Panc1 (cell line): ENCODE data around the gene STRN3. TPM values are rescaled to one million over a fixed set of nuclear protein-coding genes. Genes with fewer than 3 reads are reported as not detected.

Experiments
- ATAC-seq: fragments of 200-7000 bp; cut with Tn5 transposase; 2 replicates; pipeline ENCODE4 v1.9.1; 2020; ENCODE audit warnings: mild to moderate bottlenecking, moderate library complexity
- BruUV-seq: library from RNA; stranded (reverse); fragments of 400-500 nt; replicated peaks from 2 replicates; lab custom pipeline; 2021; lab: Mats Ljungman, UMichigan
- CTCF ChIA-PET: fragments of 300-600 bp; sonication (Branson Sonifier 250); formaldehyde crosslinking; loops from one replicate; lab custom pipeline; 2022; ENCODE audit warnings: antibody characterized with exemption; lab: Charles Lee
- POLR2A ChIA-PET: fragments of 300-600 bp; sonication (Branson Sonifier 250); formaldehyde crosslinking; loops from one replicate; lab custom pipeline; 2022; ENCODE audit warnings: antibody characterized with exemption; lab: Charles Lee
- DNase-seq: peaks from one replicate; pipeline ENCODE4 v3.0.0-alpha.2; 2010; ENCODE audit warnings: low read depth, low spot score
- H3K27ac ChIP-seq: 2 replicates; pipeline ENCODE4 v1.5.1; 2011; ENCODE audit warnings: mild to moderate bottlenecking, low read length, inconsistent platforms
- H3K27me3 ChIP-seq: fragments of 200-500 bp; sonication (Bioruptor generic); 2 replicates; pipeline ENCODE4 v1.6.0; 2014; ENCODE audit warnings: low read length, inconsistent platforms; ENCODE audit not compliant: control insufficient read depth, insufficient read depth
- H3K36me3 ChIP-seq: fragments of 200-500 bp; sonication (Bioruptor generic); 2 replicates; pipeline ENCODE4 v1.5.1; 2014; ENCODE audit warnings: inconsistent platforms, mild to moderate bottlenecking, low read length, moderate library complexity; ENCODE audit not compliant: control insufficient read depth, insufficient read depth
- H3K4me1 ChIP-seq: 2 replicates; pipeline ENCODE4 v1.5.1; 2011; ENCODE audit warnings: inconsistent platforms, mild to moderate bottlenecking, low read length, moderate library complexity; ENCODE audit not compliant: control insufficient read depth, insufficient read depth
- H3K4me3 ChIP-seq, 2 experiments: 2 replicates each; pipeline ENCODE4 v1.5.1; 2011 to 2012; ENCODE audit warnings: low read depth in 2 of 2, low read length in 2 of 2, mild to moderate bottlenecking in 2 of 2, inconsistent platforms in 1 of 2, moderate library complexity in 1 of 2
- H3K9me3 ChIP-seq: fragments of 200-500 bp; sonication (Bioruptor generic); 2 replicates; pipeline ENCODE4 v1.5.1; 2014; ENCODE audit warnings: low read depth, mild to moderate bottlenecking, inconsistent platforms, low read length, moderate library complexity; ENCODE audit not compliant: control insufficient read depth, insufficient read depth
- POLR2AphosphoS5 ChIP-seq: IDR thresholded peaks from 2 replicates; pipeline ENCODE4 v1.6.1; 2012; ENCODE audit warnings: mild to moderate bottlenecking, low read depth, low read length, moderate library complexity
- SIN3A ChIP-seq: IDR thresholded peaks from 2 replicates; pipeline ENCODE4 v1.6.1; 2012; ENCODE audit warnings: low read depth, mild to moderate bottlenecking, low read length, moderate library complexity, borderline replicate concordance; ENCODE audit not compliant: insufficient read depth
- TCF7L2 ChIP-seq: IDR thresholded peaks from 2 replicates; pipeline ENCODE4 v1.6.1; 2011; ENCODE audit warnings: mild to moderate bottlenecking, low read depth, low read length, inconsistent platforms
- in situ Hi-C: cut with HindIII; loops from 2 replicates; pipeline ENCODE4 v1.10.0; 2016; ENCODE audit warnings: low sequenced_read_pairs, low pct_unique_long_range_greater_than_20kb
- intact Hi-C: fragments of 100-400 bp; cut with micrococcal nuclease; formaldehyde crosslinking; loops from one replicate; pipeline ENCODE4 v1.10.0; 2022; ENCODE audit not compliant: unreplicated experiment
- total RNA-seq: library from RNA; stranded (reverse); gene quantifications from one replicate; pipeline ENCODE4 v1.2.1, GENCODE V29; 2021; ENCODE audit not compliant: unreplicated experiment
- TF ChIP-seq, protein P1 (sequence below), 2 experiments: IDR thresholded peaks; 2 replicates each; pipeline ENCODE4 v1.6.1; 2011 to 2012; ENCODE audit warnings: low read depth in 2 of 2, control low read depth in 1 of 2, low read length in 1 of 2, mild to moderate bottlenecking in 1 of 2, moderate library complexity in 1 of 2; ENCODE audit not compliant: insufficient read depth in 1 of 2
- TF ChIP-seq, protein P2 (sequence below): fragments of 450-650 bp; IDR thresholded peaks from 2 replicates; pipeline ENCODE4 v1.5.1; 2017; ENCODE audit warnings: mild to moderate bottlenecking

Gene STRN3
- total RNA-seq, 1 experiment from 2014 or later: 29.2 TPM

DNA sequence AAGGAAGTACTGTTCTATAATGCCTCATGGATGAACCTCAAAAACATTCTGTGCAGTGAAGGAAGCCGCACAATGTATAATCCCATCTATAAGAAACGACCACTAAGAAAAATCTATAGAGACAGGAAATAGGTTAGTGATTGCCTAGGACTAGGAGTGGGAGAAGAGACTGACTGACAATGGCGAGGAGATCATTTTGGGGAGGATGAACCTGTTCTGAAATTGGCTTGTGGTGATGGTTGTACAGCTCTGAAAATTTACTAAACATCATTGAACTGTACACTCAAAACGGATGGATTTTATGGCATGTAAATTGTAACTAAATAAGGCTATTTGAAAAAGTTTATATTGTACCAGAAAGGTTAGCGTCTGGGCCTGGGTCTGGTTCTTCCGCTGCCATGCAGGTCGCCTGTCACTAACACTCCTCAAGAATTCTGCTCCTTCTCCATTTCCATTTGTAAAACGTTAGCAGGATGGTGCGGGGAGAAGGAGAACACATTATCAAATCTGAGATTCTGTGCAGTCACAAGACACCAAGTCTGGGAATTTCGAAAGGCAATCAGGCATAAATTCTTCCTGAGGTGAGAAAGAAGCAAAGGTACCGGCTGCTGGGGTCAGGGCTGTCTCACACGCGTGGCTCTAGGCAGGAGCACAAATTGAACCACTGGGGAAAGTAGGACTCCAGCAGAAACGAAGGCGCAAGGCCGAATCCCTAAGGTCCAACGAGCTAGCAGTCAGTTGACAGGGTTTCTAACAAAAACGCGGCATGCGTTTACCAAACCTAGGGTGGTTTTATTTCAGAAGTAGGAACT, 152.7 kb downstream of the STRN3 start:
- ChIA-PET POLR2A (no interaction called here), CTCF (no interaction called here)
- H3K4me3 ChIP-seq: no peak overlapping the region; a peak in 1 of 4 replicates
- no peaks in the 10 kb centered on the region for H3K9me3 ChIP-seq
- in situ Hi-C loops (no loop called here), intact Hi-C loops (no loop called here)
- DNase-seq (no peak), ATAC-seq (no peak)
- TF ChIP-seq, protein P1, sequence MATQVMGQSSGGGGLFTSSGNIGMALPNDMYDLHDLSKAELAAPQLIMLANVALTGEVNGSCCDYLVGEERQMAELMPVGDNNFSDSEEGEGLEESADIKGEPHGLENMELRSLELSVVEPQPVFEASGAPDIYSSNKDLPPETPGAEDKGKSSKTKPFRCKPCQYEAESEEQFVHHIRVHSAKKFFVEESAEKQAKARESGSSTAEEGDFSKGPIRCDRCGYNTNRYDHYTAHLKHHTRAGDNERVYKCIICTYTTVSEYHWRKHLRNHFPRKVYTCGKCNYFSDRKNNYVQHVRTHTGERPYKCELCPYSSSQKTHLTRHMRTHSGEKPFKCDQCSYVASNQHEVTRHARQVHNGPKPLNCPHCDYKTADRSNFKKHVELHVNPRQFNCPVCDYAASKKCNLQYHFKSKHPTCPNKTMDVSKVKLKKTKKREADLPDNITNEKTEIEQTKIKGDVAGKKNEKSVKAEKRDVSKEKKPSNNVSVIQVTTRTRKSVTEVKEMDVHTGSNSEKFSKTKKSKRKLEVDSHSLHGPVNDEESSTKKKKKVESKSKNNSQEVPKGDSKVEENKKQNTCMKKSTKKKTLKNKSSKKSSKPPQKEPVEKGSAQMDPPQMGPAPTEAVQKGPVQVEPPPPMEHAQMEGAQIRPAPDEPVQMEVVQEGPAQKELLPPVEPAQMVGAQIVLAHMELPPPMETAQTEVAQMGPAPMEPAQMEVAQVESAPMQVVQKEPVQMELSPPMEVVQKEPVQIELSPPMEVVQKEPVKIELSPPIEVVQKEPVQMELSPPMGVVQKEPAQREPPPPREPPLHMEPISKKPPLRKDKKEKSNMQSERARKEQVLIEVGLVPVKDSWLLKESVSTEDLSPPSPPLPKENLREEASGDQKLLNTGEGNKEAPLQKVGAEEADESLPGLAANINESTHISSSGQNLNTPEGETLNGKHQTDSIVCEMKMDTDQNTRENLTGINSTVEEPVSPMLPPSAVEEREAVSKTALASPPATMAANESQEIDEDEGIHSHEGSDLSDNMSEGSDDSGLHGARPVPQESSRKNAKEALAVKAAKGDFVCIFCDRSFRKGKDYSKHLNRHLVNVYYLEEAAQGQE (IDR thresholded peaks at IDR 0.05; ENCODE audit: insufficient read depth in 1 of 2, low read depth in 2 of 2, low read length in 1 of 2): no peak
- TF ChIP-seq TCF7L2 (no peak), SIN3A (no peak)
- TF ChIP-seq, protein P2, sequence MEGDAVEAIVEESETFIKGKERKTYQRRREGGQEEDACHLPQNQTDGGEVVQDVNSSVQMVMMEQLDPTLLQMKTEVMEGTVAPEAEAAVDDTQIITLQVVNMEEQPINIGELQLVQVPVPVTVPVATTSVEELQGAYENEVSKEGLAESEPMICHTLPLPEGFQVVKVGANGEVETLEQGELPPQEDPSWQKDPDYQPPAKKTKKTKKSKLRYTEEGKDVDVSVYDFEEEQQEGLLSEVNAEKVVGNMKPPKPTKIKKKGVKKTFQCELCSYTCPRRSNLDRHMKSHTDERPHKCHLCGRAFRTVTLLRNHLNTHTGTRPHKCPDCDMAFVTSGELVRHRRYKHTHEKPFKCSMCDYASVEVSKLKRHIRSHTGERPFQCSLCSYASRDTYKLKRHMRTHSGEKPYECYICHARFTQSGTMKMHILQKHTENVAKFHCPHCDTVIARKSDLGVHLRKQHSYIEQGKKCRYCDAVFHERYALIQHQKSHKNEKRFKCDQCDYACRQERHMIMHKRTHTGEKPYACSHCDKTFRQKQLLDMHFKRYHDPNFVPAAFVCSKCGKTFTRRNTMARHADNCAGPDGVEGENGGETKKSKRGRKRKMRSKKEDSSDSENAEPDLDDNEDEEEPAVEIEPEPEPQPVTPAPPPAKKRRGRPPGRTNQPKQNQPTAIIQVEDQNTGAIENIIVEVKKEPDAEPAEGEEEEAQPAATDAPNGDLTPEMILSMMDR: no peak
- no peak overlapping the region for H3K27ac ChIP-seq
- peaks cover 10% of the 10 kb centered on the region for H3K27me3 ChIP-seq
- BruUV-seq: no TSS peak
- no peaks in the 10 kb centered on the region for H3K4me1 ChIP-seq
- no peaks in the 10 kb centered on the region for H3K36me3 ChIP-seq

DNA sequence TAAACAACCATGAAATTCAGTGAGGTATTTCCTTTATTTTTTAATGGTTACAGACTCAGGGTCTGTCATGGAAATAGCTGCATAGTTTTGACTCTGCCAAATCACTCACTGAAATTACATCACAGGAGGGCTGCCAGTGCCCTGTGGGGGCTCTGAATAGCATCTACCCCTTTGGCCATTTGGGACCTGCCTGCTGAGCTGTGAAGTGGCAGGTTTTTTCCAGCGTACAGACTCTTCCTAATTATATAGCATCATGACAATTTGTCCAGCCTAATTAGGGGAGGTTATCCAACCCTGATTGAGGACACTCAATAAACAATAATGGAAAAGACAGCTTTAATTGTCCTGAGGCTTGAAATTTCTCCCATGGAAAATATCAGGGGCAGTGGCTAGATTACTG, 153.6 kb downstream of the STRN3 start:
- H3K27me3 ChIP-seq: peaks cover 10% of the 10 kb centered on the region
- H3K4me1 ChIP-seq: no peaks in the 10 kb centered on the region
- CTCF ChIA-PET: no interaction called here
- H3K4me3 ChIP-seq: no peak overlapping the region
- POLR2A ChIA-PET: no interaction called here
- intact Hi-C loops (no loop called here), in situ Hi-C loops (no loop called here)
- H3K9me3 ChIP-seq: no peaks in the 10 kb centered on the region
- no peaks in the 10 kb centered on the region for H3K36me3 ChIP-seq
- no peak for ATAC-seq
- no peak overlapping the region for H3K27ac ChIP-seq
- TF ChIP-seq TCF7L2 (no peak), SIN3A (no peak), POLR2AphosphoS5 (no peak)
- TF ChIP-seq, protein P2: no peak
- TF ChIP-seq, protein P1 (IDR thresholded peaks at IDR 0.05; ENCODE audit: insufficient read depth in 1 of 2, low read depth in 2 of 2, low read length in 1 of 2): no peak
- BruUV-seq: no TSS peak
- DNase-seq: no peak
